ENCODE data around the gene HOXA2.

- TF ChIP-seq MAX (IDR thresholded peaks at IDR 0.05) (no peak), TAF1 (conservative IDR thresholded peaks at IDR 0.05) (no peak), ZBTB33 (IDR thresholded peaks at IDR 0.05) (no peak), EGR1 (IDR thresholded peaks at IDR 0.05; ENCODE audit: low read depth in 2 of 2) (no peak), RXRA (IDR thresholded peaks at IDR 0.05) (no peak)
These were observed 46.5 kb upstream of the HOXA2 start for GRCh38 chr7:27148756-27149641.
